ENCODE measurements around the gene ABTB2.

- TF ChIP-seq POLR2A (IDR thresholded peaks at IDR 0.05): no peak
- TF ChIP-seq, protein P1, sequence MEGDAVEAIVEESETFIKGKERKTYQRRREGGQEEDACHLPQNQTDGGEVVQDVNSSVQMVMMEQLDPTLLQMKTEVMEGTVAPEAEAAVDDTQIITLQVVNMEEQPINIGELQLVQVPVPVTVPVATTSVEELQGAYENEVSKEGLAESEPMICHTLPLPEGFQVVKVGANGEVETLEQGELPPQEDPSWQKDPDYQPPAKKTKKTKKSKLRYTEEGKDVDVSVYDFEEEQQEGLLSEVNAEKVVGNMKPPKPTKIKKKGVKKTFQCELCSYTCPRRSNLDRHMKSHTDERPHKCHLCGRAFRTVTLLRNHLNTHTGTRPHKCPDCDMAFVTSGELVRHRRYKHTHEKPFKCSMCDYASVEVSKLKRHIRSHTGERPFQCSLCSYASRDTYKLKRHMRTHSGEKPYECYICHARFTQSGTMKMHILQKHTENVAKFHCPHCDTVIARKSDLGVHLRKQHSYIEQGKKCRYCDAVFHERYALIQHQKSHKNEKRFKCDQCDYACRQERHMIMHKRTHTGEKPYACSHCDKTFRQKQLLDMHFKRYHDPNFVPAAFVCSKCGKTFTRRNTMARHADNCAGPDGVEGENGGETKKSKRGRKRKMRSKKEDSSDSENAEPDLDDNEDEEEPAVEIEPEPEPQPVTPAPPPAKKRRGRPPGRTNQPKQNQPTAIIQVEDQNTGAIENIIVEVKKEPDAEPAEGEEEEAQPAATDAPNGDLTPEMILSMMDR (IDR thresholded peaks at IDR 0.05): no peak
These were observed 29.2 kb downstream of the ABTB2 start for GRCh38 chr11:34328632-34328910.

All from body of pancreas (tissue), 4 donors.